GM21717 (cell line): ENCODE results near the gene ATP4A.

Experiments
- ATAC-seq: cut with Tn5 transposase; IDR thresholded peaks from one replicate; pipeline ENCODE4 v1.9.1; 2021; ENCODE audit warnings: mild to moderate bottlenecking, moderate library complexity; ENCODE audit not compliant: unreplicated experiment

Gene ATP4A

DNA sequence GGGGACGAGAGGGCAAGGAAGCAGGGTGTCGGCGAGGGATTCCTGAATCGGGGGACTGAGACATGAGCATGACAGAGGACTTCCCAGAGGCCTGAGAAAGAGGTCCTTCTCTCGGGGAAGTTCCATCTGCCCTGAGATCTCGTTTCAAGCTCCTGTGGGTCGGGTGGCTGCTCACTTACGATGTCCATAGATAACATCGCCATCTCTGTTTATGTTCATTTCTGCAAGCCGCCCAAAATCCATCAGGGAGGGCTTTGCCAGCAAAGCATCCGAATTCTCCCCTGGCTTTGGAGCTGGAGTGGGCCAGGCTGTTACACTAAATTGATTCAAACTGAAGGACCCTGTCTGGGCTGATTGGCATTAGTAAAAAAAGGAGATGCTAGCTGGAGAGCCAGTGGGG lies 55.9 kb downstream of the ATP4A start:
- ATAC-seq = no peak

DNA sequence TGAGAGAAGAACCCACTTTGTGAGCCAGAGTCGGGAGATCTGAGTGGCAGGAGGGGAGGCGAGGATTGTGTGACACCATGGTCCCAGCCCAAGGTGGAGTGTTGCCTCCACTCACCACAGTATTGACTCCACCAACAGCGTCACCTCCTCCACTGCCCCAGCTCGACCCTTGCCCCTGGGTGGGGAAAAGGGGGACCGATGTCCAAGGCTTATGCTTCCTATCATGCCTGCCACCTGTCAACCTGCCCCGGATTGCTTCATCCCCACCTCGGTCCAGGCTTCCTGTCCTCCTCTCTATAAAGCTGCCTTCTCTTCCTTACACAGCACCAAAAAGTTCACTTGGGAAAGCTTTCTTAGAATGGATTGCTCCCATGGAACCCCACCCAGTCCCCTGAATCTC lies 57.4 kb downstream of the ATP4A start:
- ATAC-seq = no peak

DNA sequence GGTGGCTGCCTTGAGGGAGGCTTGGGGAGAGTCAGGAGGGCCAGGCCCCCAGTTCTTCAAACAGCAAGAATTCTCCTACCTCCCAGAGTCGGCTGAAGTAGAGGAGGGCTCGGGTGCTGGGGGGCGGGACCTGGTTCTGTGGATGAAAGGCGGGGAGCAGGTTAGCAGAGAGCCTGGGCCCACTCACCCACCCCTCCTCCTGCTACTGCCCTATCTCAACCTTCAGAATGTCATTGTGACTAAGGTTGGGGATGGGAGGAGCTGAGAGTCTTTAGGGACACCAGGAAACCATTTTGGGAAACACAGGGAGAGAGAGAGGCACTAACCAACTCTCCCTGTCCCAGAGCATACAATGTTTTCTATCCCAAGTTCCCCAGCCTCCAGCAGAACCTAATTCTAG lies 60.7 kb downstream of the ATP4A start:
- ATAC-seq = no peak

DNA sequence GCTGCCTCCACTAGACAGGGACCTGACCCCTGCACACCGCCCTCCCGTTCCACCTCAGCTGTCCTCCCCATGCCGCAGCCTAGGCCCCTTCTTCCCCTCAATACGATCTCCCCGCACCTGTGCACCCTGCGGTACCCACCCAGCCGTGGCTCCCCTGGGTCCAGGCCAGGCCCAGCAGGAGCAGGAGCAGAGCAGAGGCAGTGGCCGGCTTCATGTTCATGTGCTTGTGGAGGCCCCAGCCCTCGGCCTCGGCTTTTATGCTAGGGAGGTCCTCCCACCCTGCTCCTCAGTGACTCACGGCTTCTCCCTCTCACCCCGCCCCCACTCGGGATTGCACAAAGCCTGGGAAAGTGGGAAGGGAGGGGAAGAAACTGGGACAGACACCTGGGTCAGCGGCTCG lies 61.8 kb downstream of the ATP4A start:
- no peak for ATAC-seq

DNA sequence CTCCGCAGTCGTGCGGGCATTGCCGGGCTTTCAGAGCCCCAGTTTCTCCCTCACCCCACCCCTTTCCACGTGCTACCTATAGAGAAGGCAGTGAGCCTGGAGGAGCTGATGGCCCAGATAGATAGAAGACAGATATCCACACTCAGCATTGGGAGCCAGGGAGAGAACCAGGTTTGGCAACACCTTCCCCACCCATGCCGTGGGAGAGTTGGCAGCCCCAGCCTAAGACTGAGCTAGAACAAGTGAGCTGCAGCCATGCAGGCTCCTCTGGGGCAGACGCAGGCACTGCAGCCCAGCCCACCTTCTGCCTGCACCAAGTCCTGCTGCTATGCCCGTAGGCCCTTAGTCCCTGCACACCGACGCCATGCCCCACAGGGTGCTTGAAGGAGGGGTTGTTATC lies 62.8 kb downstream of the ATP4A start:
- ATAC-seq = no peak
